NB4 (cell line): ENCODE results near the gene MAP2K6.

Source experiments
- POLR2A ChIP-seq: IDR thresholded peaks from 2 replicates; pipeline ENCODE4 v1.6.1; 2011; ENCODE audit warnings: mild to moderate bottlenecking; ENCODE audit not compliant: insufficient read length; ENCODE audit errors: extremely low read depth
- TF ChIP-seq, protein P1 (sequence below): IDR thresholded peaks from one replicate; pipeline ENCODE4 v1.5.1; 2012; ENCODE audit warnings: low read depth, low read length

DNA sequence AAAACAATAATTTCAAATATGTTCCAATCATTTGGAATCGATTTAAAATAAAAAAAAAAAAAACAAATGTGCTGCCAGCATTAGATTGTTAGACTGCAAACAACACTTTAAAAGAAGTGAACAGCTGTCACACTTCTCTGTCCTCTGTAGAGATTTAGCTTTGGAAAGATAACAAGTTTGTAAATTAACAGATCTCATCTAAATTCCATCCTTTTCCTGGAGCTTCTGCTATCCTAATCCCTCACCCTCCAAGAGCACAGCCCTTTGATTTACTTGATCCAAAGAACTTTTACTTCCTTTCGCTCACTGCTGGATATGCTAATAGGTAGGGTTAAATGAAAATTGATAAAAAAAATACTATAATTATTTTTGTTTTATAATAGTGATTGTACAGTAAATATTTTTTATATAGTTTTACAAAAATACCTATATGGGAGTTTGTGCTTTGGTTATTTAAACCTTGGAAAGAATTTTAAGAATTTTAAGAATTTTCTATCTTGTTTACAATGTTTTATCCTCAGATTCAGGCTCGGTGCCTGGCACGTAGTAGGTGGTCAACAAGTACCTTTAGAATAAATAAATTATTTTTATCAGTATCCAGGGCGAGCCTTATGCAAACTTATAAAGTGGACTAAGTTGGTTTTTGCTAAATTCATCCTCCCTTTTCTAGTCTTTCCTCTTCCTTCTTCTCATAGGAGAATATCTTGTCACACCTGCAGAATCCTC is 21.6 kb downstream of the MAP2K6 start:
- TF ChIP-seq, protein P1, sequence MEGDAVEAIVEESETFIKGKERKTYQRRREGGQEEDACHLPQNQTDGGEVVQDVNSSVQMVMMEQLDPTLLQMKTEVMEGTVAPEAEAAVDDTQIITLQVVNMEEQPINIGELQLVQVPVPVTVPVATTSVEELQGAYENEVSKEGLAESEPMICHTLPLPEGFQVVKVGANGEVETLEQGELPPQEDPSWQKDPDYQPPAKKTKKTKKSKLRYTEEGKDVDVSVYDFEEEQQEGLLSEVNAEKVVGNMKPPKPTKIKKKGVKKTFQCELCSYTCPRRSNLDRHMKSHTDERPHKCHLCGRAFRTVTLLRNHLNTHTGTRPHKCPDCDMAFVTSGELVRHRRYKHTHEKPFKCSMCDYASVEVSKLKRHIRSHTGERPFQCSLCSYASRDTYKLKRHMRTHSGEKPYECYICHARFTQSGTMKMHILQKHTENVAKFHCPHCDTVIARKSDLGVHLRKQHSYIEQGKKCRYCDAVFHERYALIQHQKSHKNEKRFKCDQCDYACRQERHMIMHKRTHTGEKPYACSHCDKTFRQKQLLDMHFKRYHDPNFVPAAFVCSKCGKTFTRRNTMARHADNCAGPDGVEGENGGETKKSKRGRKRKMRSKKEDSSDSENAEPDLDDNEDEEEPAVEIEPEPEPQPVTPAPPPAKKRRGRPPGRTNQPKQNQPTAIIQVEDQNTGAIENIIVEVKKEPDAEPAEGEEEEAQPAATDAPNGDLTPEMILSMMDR = no peak
- TF ChIP-seq POLR2A = no peak
